ENCODE measurements around the gene SHB.

Gene SHB

DNA sequence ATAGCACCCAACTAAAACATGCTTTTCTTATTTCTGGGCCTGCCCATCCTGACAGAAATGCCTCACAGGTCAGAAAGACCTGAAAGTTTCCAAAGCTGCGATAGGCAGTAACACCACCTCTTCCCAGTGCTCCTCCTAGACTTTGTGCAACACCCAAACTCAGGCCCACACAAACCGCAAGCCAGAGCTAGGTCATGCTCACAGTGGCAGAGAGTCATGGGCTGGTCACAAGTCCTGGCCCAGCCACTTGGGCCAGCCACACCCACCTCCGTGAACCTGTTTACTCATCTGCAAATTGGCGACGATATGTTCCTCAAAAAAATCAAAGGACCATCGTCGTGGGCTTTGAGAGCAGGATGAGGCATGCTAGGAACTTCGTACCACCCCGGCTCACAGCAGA is 121.0 kb downstream of the SHB start:
- no peak for DNase-seq

DNA sequence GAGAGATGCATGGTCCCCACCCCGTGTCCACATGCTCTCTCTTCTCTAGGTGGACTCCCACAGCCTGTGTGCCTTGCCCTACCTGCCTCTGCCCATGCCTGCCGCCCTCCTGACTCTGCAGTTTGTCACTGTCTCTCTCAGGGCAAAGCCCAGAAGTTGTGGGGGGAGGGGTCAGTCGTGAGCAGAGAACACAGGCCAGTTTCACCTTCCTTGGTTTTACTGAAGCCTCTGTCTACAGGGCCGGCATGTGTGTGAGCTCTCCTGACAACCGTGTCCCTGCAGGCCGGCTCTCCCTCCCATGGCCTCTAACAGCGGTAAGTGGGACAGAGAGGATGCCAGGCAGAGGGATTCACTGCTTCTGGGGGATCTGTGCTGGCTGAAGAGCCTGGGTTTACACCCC is 121.6 kb downstream of the SHB start:
- no peak for DNase-seq

- DNase-seq, result no peak
Measured at GRCh38 chr9:37946971-37947370, 122.1 kb downstream of the SHB start.

DNA sequence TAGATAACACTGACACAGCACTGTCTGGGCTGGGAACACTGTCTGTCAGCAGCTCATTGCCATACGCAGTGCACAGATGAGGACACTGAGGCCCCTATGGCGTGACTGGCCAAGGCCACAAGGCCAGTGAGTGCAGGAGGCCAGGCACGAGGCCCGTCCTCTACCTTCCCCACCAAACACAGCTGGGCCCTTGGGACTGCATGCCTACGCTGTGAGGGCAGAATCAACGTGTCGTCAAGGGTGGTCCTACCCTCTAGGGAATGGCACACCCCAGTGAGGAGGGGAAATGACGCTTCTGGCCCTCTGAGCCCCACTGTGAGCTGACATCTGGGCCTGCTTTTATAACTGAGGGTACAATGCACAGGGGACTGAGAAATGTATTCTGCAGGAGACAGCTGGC is 123.0 kb downstream of the SHB start:
- DNase-seq, result no peak

GRCh38 chr9:37944671-37945481 is 124.2 kb downstream of the SHB start:
- DNase-seq, result no peak

DNA sequence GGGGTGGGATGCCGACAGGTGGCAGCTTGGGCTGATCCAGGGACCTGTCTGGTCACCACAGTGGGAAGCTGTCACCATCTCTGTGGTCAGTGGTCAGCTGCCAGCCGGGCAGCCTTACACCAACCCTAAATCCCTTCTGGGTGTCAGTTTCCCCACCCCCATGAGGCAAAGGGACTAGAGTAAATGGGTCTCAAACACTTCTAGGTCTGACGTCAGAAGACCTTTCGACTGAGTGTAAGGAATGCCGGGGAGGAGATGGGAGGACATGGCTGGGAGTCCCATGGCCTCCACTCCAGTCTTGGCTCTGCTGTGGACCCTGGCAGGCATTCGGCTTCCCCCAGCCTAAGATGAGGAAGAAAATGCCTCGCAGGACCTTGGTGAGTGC is 124.8 kb downstream of the SHB start:
- no peak for DNase-seq

DNA sequence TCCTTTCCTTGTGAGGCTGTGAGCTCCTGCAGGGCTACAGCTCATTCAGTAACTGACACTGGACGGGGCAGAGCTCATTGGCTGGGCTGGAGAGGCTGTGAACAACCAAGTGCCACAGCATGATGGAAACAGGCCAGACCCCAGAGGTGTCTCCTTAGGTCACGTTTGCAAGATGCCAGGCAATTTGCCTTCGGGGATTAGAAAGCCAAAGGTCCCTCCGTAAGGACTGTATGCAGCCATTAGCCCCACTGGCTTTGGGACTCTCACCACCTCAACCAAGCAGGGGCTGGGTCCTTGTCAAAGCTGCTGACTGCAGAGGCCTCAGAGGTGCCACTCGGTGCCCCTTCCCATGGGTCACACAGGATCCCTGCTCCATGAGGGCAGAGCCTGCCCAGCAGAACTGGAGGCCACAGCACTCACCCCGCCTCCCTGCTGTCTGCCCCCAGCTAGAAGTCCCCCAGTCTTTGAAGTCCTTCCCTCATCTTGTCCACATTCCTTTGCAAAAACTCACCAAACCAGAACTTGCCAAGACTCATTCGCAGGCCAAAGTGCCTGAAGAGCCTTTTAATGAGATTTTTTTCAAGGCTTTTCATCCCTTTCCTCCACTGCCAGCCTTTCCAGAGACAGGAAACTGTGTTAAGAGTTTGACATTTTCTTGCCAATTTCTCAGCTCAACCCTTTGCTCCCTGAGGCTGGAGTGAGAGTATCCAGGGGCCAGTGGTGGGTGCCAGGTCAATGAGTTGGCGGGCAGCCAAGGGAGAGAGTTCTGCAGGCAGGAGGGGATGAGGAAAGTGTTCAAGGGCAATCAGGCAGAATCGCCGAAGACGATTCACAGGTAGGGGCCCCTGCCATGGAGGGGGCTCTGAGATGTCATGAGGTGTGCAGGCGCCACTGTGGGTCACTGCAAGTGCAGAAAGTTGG is 125.4 kb downstream of the SHB start:
- DNase-seq, result no peak

- DNase-seq, result no peak
Measured at GRCh38 chr9:37942621-37943344, 126.2 kb downstream of the SHB start.

GRCh38 chr9:37941253-37941652 is 127.8 kb downstream of the SHB start:
- DNase-seq, result no peak

- no peak for DNase-seq
Measured at GRCh38 chr9:37939575-37940095, 129.4 kb downstream of the SHB start.

DNA sequence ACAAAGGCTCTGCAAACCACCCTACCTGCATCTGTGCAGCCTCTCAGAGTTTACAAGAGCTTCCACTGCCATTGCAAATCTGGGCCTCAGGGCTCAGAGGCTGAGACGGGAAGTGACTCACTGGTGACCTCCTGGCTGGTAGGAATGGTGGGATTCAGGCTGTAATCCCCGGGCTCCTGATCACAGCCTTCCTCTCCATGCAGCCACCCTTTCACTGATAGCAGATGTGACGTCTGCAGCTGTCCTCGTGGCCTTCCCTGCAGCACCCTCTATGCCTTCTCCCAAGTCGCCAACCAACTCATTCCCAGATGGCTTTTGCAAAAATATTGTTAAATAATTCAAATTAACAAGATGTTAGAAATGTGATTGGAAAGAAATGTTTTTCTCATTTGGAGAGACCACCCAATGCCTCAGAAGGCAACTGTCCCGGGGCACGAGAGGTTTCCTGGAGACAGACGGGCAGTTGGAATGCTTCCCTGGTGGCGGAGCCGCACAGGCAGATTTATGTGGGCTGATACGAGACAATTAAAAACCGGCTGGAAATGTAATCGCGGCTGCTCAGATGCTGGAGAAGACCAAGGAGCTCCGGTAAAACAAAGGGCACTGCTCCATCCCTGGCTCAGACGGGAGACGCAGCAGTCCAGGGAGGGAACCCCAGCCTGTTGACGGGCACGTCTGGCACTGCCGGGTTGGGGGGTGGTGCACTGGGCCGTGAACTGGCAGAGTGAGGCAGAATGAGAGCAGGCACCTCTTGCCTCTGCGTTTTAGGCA is 130.7 kb downstream of the SHB start:
- DNase-seq, result no peak

DNA sequence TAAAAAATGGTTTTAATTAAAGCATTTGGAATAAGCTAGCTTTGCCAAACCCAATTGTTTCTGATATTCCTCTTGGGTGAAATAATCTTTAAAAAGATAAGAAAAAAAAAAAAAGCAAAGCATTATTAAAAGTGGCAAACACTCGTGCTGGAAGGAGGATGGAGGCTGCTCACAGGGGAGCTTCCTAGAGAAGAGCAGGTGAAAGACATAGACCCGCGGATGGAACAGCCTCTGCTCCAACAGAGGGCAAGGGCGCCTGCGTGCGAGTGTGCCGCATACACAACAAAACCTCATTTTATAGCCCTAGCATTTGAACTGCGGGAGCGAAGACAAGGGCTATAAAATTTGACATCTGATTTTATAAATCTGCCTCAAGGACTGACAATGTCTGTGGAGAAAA is 131.7 kb downstream of the SHB start:
- DNase-seq, result no peak

DNA sequence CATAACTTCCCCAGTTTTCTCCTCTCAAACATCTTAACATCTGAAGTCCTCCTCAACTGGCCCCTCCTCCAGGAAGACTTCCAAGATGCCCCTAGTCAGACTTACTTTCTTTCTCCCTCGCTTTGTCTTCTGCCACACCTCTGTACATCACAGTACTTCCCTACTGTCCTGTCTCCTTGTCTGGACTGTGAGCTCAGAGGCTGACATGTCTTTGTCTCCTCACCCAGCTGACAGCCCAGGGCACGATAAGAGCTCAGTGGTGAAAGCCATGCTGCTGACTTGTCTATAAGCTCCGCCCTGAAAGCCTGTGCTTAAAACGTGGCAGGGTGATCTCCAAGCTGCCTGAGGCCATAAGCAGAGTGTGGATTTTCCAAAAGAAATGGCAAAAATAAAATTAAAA is 132.1 kb downstream of the SHB start:
- no peak for DNase-seq

DNA sequence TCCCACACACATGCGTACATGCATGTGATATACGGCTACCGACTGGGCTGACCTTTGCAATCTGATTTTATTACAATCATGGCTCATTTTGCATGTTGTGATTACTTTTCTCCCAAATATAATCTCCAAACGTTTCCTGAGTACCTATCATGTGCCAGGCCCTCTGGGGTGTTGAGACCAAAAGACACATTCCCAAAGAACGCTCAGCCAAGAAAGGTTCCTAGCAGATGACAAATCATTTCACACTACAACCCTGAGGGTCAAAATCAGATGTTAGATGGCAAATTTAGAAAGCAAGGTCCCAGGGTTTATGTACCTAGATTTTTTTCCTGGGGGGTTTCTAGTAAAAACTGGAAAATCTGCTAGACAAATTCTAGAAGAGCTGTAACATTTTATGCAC is 132.7 kb downstream of the SHB start:
- DNase-seq, result no peak

- DNase-seq, result no peak
Measured at GRCh38 chr9:37935096-37935495, 133.9 kb downstream of the SHB start.

DNA sequence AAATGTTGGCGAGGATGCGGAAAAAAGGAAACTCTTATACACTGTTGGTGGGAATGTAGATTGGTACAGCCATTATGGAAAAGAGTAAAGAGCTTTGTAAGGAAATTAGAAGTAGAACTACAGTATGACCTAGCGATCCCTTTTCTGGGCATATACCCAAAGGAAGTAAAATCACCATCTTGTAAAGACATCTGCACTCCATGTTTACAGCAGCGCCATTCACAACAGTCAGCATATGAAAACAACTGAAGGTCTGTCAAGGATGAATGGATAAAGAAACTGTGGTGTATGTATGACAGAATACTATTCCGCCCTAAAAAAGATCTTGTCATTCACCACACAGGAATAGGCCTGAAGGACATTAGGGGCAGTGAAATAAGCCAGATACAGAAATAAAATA is 137.4 kb downstream of the SHB start:
- DNase-seq, result no peak

DNA sequence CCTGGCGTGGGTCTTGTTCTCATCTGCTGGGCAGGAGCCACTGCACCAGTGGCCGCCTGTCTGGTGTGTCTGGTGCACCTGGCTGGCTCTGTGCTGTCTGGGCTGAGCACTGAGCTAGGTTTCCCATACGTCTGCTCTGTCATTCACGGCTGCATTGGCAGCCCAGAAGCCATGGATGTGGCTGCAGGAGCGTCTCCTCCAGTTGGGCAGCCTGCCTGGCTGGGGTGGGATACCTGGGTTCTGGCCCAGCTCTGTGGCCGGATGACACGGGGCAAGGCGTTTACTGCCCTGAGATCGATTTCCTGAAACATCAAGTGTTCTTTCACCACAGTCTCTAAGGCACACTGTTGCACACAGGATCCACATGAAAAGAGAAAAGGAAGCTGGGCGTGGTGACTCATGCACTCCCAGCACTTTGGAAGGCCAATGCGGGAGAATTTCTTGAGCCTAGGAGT is 139.6 kb downstream of the SHB start:
- no peak for DNase-seq

GRCh38 chr9:37928552-37929430 is 140.2 kb downstream of the SHB start:
- no peak for DNase-seq

- DNase-seq, result no peak
Measured at GRCh38 chr9:37927601-37928551, 141.2 kb downstream of the SHB start.

- DNase-seq, result no peak
Measured at GRCh38 chr9:37927132-37927531, 141.9 kb downstream of the SHB start.

Measured in activated T-cell treated with anti-CD3 and anti-CD28 coated beads for 4 hours (primary cell).